Measurements from ENCODE around the gene AFAP1L2. TPM values are rescaled to one million over a fixed set of nuclear protein-coding genes. Genes with fewer than 3 reads are reported as not detected.

The AFAP1L2 gene
- polyA plus RNA-seq, 1 experiment = 0.22 TPM

GRCh38 chr10:114427124-114427852 is 23.0 kb upstream of the AFAP1L2 start:
- Histone ChIP-seq H3K36me3 (ENCODE audit: control insufficient read depth, insufficient read depth, low read length) (no peaks in the 10 kb centered on the region), H3K4me3 (ENCODE audit: low read depth, low read length) (no peak overlapping the region), H3K27me3 (ENCODE audit: control insufficient read depth, insufficient read depth, low read length) (peaks cover 1% of the 10 kb centered on the region; the same call in 1 of the 2 replicates)
- TF ChIP-seq, protein P1, sequence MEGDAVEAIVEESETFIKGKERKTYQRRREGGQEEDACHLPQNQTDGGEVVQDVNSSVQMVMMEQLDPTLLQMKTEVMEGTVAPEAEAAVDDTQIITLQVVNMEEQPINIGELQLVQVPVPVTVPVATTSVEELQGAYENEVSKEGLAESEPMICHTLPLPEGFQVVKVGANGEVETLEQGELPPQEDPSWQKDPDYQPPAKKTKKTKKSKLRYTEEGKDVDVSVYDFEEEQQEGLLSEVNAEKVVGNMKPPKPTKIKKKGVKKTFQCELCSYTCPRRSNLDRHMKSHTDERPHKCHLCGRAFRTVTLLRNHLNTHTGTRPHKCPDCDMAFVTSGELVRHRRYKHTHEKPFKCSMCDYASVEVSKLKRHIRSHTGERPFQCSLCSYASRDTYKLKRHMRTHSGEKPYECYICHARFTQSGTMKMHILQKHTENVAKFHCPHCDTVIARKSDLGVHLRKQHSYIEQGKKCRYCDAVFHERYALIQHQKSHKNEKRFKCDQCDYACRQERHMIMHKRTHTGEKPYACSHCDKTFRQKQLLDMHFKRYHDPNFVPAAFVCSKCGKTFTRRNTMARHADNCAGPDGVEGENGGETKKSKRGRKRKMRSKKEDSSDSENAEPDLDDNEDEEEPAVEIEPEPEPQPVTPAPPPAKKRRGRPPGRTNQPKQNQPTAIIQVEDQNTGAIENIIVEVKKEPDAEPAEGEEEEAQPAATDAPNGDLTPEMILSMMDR (IDR thresholded peaks at IDR 0.05; ENCODE audit: insufficient read depth, low read depth, low read length) = no peak
- DNase-seq (ENCODE audit: low read depth) = no peak
- POLR2A ChIA-PET = no interaction called here
- CTCF ChIA-PET = interaction anchor here (1.0 to 1.9 kb wide), 3 partner anchors 11 to 124 kb away, joined by 3 to 6 read pairs (median 3); no protein-coding TSS in a partner anchor

- ChIA-PET CTCF (interaction anchor here (1.9 kb wide), 1 partner anchor 12 kb away, joined by 6 read pairs; no protein-coding TSS in a partner anchor), POLR2A (no interaction called here)
Observed at GRCh38 chr10:114426476-114426875, 22.2 kb upstream of the AFAP1L2 start.

GRCh38 chr10:114420811-114421485 is 16.6 kb upstream of the AFAP1L2 start:
- no peak for DNase-seq (ENCODE audit: low read depth)
- Histone ChIP-seq H3K36me3 (ENCODE audit: control insufficient read depth, insufficient read depth, low read length) (no peaks in the 10 kb centered on the region), H3K27me3 (ENCODE audit: control insufficient read depth, insufficient read depth, low read length) (peaks cover 1% of the 10 kb centered on the region; the same call in 1 of the 2 replicates), H3K4me3 (ENCODE audit: low read depth, low read length) (no peak overlapping the region)
- TF ChIP-seq, protein P1 (IDR thresholded peaks at IDR 0.05; ENCODE audit: insufficient read depth, low read depth, low read length) = no peak
- ChIA-PET POLR2A (no interaction called here), CTCF (no interaction called here)

More at GRCh38 chr10:114426476-114426875, 22.2 kb upstream of the AFAP1L2 start:
- DNase-seq (ENCODE audit: low read depth) = no peak
- TF ChIP-seq, protein P1 (IDR thresholded peaks at IDR 0.05; ENCODE audit: insufficient read depth, low read depth, low read length) = no peak
- H3K4me3 ChIP-seq (ENCODE audit: low read depth, low read length) = no peak overlapping the region
- H3K36me3 ChIP-seq (ENCODE audit: control insufficient read depth, insufficient read depth, low read length) = no peaks in the 10 kb centered on the region
- peaks cover 1% of the 10 kb centered on the region; the same call in 1 of the 2 replicates for H3K27me3 ChIP-seq (ENCODE audit: control insufficient read depth, insufficient read depth, low read length)

GRCh38 chr10:114418109-114418508 is 13.8 kb upstream of the AFAP1L2 start:
- Histone ChIP-seq H3K4me3 (ENCODE audit: low read depth, low read length) (no peak overlapping the region), H3K27me3 (ENCODE audit: control insufficient read depth, insufficient read depth, low read length) (peaks cover 5% of the 10 kb centered on the region), H3K36me3 (ENCODE audit: control insufficient read depth, insufficient read depth, low read length) (no peaks in the 10 kb centered on the region)
- CTCF ChIA-PET = no interaction called here
- POLR2A ChIA-PET = no interaction called here
- TF ChIP-seq, protein P1 (IDR thresholded peaks at IDR 0.05; ENCODE audit: insufficient read depth, low read depth, low read length) = no peak
- no peak for DNase-seq (ENCODE audit: low read depth)

Data from BJ (cell line).